Measurements from ENCODE around the gene RPLP1.

- TF ChIP-seq GABPA (IDR thresholded peaks at IDR 0.05; ENCODE audit: low read depth) (no peak), POLR2AphosphoS5 (IDR thresholded peaks at IDR 0.05; ENCODE audit: low read depth) (no peak)
- TF ChIP-seq, protein P1, sequence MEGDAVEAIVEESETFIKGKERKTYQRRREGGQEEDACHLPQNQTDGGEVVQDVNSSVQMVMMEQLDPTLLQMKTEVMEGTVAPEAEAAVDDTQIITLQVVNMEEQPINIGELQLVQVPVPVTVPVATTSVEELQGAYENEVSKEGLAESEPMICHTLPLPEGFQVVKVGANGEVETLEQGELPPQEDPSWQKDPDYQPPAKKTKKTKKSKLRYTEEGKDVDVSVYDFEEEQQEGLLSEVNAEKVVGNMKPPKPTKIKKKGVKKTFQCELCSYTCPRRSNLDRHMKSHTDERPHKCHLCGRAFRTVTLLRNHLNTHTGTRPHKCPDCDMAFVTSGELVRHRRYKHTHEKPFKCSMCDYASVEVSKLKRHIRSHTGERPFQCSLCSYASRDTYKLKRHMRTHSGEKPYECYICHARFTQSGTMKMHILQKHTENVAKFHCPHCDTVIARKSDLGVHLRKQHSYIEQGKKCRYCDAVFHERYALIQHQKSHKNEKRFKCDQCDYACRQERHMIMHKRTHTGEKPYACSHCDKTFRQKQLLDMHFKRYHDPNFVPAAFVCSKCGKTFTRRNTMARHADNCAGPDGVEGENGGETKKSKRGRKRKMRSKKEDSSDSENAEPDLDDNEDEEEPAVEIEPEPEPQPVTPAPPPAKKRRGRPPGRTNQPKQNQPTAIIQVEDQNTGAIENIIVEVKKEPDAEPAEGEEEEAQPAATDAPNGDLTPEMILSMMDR (IDR thresholded peaks at IDR 0.05; ENCODE audit: insufficient read depth, low read length): no peak
These were observed 1.5 kb upstream of the RPLP1 start for GRCh38 chr15:69450968-69451695.
